Posterior cingulate gyrus (tissue), 11 donors: ENCODE data around the gene BOD1L1.

ENCODE experiments used
- DNase-seq, 10 donors: peaks; one replicate each; pipeline versions ENCODE4 v3.0.0 to v3.0.0-alpha.2; 2020 to 2021; ENCODE audit warnings: mixed read lengths in 3 of 10
- intact Hi-C: fragments of 100-400 bp; cut with DNase I; formaldehyde crosslinking; loops from one replicate; pipeline ENCODE4 v1.15.1; 2023

The BOD1L1 gene

DNA sequence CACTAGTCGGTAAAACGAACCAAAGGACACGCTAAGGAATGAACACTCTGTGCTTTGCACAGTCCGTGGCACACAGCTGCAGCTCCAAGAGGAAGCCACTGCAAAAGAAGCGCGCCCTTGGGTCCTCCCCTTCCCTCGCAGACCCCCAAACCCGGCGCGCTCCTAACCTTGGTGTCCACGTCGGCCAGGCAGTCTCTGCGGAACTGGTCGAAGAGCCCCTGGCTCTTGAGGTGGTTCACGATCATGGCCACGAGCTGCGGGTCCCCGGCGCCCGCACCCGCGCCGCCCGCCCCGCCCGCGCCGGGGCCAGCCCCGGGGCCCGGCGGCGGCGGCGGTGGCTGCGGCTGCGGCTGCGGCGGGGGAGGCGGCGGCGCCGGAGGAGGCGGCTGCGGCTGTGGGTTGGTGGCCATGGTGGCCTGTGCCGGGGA, 333 bp downstream of the BOD1L1 start:
- DNase-seq, result peak in 2 of 10 donors; percentile 19 to 85
- intact Hi-C loops, result no loop called here

DNA sequence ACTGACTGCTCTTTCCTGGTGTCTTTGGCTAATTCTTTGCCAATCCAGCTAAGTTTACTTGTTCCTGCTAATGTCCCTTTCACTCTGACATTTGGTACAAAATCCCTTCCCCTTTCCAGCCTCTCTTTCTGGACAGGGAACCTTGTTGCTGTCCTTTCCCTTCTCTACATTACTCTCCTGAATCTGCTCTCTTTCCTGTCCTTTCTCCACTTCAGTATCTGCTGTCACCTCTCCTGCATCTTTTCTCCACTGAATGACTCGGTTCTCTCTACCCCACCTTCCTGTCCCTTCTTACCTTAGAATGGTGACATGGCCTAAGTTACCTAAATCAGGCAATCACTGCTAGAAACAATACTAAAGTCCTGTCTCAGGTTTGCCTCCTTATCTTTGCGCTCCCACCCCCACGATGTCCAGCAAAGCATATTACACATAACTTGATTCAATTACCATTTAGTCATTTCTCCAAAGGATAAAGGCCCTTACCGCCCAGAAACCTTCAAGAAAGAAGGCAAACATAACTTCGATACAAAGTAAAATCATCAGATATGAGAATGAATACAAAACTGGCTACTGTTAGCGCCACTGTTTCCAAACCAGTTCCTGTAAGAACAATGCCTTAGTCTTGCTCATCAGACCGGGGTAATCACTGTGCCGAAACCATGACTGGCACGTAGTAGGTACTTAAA, 890 bp downstream of the BOD1L1 start:
- no peak for DNase-seq
- intact Hi-C loops, result no loop called here

DNA sequence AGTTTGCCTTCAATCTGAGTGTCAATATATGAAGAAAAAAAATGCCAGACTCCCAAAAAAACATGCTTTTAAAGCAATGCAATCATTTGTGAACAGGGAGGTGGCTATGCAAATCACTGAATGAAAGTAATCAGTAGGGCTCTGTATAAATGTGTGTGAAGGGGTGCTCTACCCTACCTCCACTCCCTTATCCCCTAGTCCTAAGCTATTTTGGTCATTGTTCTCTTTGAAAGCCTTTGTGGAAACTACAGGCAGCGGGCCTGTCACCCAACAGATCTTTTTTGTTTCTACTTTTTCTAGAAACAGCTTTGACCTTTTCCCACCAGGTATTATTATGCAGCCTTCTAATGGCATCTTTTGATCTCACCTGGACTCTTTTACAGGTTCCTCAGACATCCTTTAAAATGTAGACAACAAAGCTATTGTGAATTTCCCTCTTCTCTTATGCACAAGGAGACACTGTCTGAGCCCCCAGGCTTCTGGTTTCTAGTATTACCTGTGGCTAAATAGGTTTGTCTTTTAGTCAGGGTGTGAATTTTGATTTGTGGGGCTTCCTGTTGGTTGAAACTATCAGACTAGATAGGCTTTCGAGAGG, 9.2 kb downstream of the BOD1L1 start:
- no peak for DNase-seq

DNA sequence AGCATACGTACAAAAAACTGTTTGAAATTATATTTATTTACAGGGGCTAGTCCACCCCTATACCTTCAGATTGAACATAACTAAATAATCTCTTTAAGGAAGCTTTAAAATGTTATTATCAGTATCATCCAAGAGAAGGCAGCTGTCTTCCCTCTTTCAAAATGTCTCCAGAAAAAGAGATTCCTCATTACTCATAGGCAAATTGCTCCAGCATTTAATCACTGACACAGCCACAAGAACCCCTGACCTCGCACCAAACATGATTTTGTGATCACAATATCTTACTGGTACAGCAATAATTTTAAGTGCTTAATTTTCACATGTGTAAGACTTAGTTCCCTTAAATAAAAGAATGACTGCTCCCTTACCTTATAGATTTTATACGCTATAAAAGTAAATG, 9.7 kb downstream of the BOD1L1 start:
- DNase-seq, result no peak

More for the DNA sequence above, 9.2 kb downstream of the BOD1L1 start:
- intact Hi-C loops, result no loop called here

DNA sequence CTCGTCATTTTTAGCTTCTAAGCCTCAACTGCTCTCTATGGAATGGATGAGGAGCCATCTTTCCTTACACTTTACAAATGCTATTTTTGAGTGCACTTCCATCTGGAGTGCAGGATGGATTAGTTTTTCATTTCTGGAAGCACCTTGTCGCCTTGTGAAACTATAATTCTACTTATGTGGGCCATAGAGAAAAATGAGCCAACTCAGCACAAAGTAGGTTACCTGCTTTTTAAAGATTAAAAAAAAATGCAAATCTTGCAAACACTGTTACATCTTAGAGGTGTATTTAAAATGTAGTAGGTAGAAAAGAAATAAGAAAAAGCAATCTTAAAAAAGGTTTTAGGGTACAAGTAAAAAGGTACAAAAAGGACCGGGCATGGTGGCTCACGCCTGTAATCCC, 10.9 kb downstream of the BOD1L1 start:
- DNase-seq, result no peak
- intact Hi-C loops, result no loop called here

More for the DNA sequence above, 9.7 kb downstream of the BOD1L1 start:
- intact Hi-C loops, result no loop called here

DNA sequence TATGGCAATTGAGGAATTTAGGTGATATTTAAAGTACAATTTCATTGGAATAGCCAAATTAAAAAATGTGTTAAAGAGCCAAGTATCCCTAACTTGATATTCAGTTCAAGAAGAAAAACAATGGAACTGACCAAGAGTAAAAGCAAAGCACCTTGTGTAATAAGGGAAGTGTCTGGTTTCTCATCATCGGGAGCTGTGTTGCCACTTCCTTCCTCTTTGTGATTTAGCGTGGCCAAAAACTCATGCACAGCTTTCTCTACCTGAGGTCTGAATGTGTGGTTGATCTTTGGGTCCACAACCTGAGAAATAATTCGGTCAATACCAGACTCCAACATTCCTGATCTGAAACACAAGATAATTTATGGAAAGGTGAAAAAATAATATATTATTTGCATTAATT, 12.4 kb downstream of the BOD1L1 start:
- no peak for DNase-seq
- intact Hi-C loops, result no loop called here

DNA sequence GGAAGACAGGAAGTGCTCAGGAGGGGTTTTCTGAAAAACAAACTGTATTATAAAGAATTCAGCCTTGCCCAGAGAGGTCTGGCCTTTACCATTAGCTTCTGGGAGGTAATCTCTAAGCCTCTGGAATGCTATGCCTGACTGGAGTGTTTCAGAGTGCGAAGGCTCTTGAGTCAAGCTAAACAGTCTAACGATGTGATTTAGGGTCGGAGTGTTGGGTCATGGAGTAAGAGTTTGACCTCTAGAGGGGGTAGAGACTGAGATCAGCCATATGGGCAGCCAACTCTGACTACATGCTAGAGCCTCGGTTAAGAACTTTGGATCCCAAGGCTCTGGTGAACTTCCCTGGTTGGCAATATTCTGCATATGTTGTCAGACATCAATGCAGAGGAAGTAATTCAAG, 15.0 kb downstream of the BOD1L1 start:
- intact Hi-C loops, result no loop called here
- DNase-seq, result no peak

DNA sequence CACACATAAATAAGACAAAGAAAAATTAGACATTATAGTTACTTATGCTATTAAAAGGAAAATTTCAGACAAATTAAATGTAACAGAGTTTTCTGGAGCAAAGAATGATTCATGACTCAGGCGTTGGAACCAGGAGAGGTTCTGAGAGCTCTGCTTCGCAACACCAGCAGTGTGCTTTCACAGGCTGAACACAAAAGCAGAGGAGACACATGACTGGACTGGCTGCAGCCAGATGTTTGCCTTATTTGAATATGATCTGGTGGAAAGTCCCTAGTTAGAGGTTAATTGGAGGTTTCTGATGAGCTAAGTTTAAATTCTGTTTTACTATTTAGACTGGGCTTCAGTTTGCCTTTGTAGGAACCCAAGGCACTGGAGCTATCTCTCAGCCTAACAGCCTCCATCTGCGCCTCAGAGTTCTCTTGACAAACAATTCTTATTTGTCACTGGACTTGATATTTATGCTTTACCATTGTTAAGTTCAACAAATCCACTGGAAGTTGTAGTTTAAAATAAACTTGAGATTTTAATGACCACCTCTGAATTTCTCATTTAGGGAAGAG, 16.2 kb downstream of the BOD1L1 start:
- intact Hi-C loops, result no loop called here
- DNase-seq, result no peak

DNA sequence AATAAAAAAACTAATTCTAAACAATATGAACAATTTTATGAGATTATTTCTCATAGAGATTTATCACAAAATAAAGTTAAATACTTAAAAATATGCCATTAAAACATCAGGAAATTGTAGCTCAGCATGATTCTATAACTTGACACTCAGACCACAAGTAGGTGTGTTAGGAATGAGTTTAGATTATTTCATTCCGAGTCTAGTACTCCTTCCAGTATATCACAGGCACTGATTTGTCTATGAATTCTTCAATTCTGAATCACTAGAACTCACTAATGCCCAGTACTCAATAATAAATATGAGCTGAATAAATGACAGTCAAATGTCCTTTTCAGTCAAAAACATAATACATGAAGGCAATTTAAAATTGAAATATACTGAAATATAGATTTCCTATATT, 22.2 kb downstream of the BOD1L1 start:
- intact Hi-C loops, result no loop called here

DNA sequence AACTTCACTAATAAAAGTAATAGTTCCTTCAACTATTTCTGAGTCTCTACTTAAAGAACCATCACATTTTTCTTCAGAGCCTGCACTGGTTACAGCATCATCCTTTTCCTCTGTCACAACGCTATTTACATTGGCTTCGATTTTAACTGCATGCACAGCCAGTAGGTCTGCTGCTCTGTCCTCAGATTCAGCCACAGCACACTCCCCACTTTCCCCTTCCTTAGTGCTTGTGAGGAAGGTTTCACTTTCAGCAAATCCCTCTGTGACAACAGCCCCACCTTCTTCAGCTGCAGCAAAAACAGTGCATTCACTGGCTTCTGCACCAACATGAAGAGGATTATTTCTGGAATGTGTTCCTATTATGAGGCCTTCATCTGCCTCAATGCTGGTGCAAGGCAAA, 25.7 kb downstream of the BOD1L1 start:
- intact Hi-C loops, result no loop called here
- no peak for DNase-seq

More for the DNA sequence above, 22.2 kb downstream of the BOD1L1 start:
- no peak for DNase-seq

DNA sequence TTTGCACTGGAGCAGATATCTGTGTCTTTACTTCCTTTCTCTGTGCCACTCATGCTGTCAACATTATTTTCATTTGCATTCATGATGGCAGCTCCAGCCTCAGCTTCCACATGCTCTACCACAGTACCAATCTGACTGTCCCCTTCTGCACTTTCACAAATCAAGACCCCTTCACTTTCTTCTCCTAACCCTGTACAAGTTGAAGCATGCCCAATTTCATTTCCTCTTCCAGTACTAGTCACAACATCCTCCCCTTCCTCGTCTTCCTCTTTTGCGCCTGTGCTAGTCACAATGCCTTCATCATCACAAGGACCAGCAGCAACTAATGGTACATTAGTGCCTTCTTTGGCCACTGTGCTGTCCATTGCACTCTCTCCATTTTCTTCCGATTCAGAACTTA, 26.5 kb downstream of the BOD1L1 start:
- intact Hi-C loops, result no loop called here
- DNase-seq, result no peak

DNA sequence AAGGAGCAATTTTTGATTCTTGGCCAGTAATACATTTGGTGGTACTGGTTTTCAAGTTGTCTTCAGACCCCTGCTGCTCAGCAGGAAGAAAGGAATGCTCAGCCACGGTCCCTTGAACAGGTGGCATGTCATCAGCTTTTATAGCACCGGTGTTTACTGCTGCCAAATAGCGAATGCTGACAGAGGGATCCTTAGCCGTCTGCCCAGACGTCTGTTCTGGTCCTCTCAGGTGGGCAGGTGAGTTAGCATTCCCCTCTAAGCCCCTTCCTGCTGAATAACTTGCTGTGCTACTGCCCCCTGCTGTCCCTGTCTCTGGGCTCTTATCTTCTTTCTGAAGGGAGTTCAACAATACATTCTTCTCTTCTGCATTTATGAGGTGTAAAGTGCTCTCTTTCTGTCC, 28.4 kb downstream of the BOD1L1 start:
- intact Hi-C loops, result no loop called here
- no peak for DNase-seq

DNA sequence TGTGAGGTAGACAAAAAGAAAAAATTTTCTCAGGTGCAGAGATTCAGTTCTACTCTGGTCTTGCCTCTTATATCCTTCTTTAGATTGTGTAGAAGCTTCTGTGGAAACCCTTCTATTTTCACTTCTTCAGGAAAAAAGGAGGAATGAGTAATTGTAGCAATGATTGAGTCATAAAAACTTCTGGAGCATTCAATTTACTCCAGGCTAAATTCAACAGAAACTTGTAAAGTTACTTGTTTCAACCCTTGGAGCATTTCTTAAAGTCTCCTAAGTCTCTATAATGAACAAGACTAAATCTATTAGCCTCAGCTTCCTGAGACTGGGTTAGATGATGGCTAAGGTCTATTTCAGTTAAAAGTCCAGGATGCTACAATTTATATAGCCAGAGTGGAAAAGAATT, 29.9 kb downstream of the BOD1L1 start:
- DNase-seq, result no peak
- intact Hi-C loops, result no loop called here

DNA sequence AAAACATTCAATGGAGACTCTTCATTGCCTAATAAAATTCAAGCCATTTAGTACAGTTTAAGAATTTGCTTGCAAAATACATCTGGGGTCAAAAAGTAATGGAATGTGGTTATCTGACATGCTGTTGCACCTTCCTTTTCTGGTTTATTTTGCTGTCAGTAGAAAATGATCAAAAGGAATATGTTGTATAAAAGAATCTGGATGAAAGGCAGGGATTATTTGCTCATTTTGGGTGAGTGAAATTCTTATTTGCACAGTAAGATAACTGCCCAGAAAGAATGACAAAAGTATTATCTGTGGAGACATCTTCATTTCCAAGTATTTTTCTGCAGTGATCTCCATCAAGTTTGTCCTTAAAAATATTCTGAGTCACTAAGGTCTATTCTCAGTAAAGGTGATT, 30.4 kb downstream of the BOD1L1 start:
- intact Hi-C loops, result no loop called here
- no peak for DNase-seq

DNA sequence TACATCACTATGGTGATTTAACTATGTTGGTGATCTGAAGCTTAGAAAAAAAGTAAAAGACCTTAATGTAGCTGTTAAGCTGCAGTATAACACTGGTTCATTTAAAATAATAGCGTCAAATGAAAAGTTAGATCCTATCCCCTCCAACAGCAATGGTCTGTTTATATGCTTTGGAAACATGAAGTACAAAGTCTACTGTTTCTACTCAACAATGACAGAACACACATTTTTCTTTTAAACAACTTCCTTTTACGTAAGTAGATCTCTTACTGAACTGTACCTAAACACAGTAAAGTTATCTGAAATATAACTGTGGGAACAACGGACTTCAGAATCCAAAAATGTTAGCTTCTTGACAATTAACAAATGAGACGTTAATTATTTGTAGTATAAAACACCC, 35.3 kb downstream of the BOD1L1 start:
- intact Hi-C loops, result no loop called here
- DNase-seq, result no peak

DNA sequence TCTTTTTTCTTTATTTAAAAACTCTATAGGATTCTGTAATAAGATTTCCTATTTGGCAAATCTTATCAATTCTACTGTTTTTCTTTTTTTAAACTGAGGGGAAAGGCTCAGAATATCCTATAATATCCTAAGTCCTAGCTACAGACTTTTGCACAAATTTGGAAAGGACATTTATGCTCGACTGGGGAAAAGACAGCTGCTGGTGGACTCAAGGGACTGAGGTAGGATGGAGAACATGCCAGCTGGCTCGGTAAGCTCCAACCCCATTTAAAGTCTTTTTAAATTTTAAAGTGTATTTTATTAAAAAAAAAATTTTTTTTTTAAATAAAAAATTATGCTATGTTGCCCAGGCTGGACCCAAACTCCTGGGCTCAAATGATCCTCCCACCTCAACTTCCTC, 36.8 kb downstream of the BOD1L1 start:
- intact Hi-C loops, result no loop called here
- DNase-seq, result no peak

DNA sequence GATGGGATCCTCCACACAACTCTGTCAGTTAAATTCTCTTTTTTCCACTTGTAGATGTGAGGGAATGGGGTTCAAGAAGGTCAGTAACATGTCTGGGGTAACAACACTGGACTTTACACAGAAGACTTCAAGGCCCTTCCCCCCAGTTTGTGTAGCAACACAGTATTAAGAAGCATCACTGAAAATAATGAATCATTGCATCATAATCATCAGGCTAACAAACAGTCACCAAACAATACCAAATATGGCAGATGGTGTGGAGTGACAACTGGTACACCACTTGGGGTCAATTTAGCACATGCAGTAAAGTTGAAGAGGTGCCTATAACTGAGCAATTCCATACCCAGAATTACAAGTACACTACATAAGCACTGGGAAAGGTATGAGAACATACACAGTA, 38.6 kb downstream of the BOD1L1 start:
- intact Hi-C loops, result no loop called here
- no peak for DNase-seq

DNA sequence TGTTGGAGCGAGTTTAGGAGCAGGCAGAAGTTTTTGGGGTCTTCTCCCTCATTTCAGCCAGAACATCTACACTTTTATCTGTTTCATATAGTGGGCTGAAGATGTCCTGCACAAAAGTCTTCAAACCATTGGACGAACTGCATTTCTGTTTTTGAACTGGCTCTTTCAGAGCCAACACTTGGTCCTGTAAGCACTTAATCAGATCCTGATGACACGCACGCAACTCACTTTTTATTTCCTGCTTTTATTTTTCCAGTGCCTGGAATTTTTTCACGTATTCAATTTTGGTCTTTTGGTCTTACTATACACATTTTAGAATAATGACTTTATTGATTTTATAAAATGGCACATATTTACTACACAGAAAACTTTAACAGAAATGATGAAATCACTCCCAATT, 43.0 kb downstream of the BOD1L1 start:
- intact Hi-C loops, result no loop called here
- DNase-seq, result no peak

DNA sequence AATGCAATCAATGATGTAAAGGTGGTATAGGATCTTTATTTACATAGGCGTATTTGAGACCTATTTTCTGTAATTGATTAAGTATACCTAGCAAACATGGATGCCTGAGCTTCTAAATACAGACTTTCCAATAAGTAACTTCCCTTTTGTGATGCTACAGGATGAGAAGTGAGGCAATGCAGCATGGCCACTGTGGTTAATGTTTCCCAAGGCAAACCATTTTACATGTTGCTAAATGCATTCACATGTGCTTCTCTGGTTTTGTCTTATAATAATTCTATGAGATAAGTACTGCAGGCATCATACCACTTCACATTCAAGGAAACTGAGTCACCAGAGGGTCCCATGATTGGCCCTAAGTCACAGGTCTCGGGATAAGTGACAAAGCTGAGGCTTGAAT, 47.5 kb downstream of the BOD1L1 start:
- no peak for DNase-seq
- intact Hi-C loops, result no loop called here

DNA sequence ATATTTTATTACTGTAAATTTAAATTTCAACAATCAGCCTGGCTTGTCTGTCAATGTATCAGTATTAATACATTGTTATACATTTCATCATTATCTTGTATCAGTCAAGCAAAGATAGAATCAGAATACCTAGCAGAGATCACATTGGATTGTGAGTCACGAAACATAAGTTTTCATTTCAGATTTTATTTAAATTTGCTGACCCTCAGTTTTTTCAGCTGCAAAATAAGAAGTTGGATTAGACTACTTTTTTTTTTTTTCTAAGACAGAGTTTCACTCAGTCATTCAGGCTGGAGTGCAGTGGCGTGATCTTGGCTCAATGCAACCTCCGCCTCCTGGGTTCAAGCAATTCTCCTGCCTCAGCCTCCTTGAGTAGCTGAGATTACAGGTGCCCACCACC, 49.9 kb downstream of the BOD1L1 start:
- intact Hi-C loops, result no loop called here
- no peak for DNase-seq

DNA sequence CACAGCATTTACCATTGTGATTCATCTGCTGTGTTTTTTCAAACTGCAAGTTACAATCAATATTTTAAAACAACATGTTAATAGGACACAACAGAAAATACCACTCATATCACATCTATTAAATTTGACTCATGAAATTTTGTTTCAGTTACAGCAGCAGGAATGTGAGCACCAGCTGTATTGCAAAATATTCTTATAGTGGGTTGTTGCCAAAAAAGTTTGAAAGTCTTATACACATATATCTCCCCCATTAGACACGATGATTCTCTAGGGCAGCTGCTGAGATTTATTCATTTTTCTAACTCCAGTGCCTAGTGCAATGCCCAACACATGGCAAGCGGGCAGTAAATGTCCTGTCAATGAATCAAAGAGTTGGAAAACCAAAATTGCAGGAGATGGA, 56.6 kb downstream of the BOD1L1 start:
- intact Hi-C loops, result no loop called here

DNA sequence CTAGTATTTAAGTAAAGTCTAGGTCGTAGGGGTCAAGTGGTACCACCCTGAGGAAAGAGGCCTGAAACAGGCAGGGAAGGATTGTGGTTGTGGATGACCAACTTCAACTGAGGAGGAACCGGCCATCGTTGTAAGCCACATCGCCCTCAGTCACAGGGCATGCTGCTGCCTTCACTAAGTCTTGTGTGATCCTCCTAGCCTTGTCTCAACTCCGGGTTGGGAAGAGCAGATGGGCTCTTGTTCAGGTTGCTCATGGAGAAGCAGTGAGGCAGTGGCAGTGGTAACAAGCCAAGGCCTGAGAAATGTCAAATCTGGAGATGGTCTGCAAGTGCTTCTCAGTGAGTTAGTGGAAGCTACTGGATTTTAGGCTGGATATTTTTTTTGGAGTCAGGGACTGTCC, 60.4 kb downstream of the BOD1L1 start:
- intact Hi-C loops, result no loop called here
- no peak for DNase-seq

More for the DNA sequence above, 56.6 kb downstream of the BOD1L1 start:
- DNase-seq, result no peak
